HG03378 (cell line): Measurements from ENCODE around the gene RGPD4.
"Not testable (repeated sequence)": the region's sequence is repeated elsewhere in the genome, so short reads cannot be mapped to it uniquely, and the experiment has no call there.

ENCODE experiments used
- ATAC-seq: cut with Tn5 transposase; IDR thresholded peaks from one replicate; pipeline ENCODE4 v1.9.1; 2021; ENCODE audit warnings: mild to moderate bottlenecking, moderate library complexity; ENCODE audit not compliant: unreplicated experiment

RGPD4 gene

DNA sequence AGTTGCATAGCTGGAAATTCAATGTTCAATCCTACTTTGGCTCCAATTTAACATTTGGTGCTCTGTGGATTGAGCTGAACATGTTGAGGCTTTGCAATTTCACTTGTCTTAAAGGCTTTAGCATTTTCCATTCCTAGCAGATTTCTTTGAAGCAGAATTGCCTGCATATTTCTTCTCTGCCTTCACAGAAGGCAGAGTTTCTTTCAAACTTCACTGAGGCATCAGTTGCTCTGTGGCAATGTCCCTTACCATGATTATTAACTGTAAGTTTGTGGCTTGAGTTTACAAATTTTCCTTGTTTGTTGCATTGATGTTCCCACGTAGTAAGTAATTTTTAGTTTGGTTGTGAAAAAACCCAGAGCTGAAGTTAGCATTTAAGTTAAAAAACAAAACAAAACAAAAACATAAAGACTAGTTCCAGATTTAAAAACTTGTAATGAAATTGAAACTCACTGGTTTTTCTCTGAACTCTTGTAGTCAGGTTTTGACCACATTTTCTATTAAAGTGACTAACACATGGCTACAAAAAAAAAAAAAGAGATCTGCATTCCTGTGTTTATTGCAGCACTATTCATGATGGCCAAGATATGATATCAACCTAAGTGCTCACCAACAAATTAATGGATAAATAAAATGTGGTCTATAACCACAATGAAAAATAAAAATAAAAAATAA lies 90.1 kb downstream of the RGPD4 start:
- not testable (repeated sequence) for ATAC-seq

DNA sequence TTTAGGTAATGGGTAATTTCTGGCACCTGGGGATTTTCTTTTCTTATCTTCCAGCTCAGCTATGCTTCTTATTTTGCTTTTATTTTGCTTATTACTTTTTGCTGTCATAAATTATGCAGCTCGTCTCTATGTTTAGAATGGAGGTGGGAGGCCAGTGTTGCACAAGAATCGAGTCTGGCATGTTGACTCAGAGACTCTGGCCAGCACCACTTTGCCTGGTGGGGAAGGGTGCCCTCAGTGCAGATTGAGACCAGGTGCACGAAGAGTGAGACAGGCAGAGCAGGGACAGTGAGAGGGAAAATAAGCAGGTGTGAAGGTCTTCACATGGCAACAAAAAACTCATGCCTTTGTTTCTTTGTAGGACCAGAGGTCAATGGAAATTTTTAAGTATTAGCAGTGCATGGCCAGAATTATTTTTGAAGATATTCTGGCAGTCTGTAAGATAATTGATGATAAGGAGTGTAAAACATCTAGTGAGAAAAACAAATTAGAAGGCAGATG lies 100.4 kb downstream of the RGPD4 start:
- ATAC-seq = no peak

DNA sequence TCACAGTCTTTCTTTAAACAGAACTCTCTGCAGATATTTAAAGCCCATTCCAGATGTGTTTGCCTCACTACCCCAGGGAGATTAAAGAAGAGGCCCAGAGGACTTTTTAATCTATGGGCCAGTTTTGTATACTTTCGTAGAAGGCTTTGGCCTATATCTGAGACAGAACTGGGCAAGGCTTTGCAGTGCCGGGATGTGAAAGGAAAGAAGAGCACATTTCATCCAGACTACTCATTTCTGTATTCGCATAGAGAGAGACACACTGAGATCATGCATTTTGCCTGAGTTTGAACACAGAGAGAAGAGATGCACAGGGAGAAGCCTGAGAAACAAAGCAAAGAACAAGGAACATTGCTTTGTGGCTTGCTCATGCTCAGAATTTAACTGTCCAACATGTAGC lies 104.7 kb downstream of the RGPD4 start:
- no peak for ATAC-seq

DNA sequence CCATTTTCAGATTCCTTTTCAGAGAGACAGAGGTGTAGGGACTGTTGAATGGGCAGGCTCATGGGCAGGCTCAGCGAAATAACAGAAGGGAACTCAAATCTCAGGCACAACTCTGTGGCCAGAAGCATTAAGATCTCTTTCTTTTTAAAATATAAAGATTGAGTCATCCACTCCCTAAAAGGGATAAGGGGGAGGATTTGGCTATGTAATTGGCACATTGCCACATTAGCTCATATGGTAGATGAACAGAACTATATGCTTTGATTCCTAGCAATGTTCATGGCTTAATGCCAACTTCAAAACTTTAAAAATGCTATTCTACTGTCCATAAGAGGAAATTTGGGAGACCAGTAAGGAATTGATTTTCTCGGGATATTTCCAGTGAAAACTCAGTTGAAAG lies 105.8 kb downstream of the RGPD4 start:
- no peak for ATAC-seq

DNA sequence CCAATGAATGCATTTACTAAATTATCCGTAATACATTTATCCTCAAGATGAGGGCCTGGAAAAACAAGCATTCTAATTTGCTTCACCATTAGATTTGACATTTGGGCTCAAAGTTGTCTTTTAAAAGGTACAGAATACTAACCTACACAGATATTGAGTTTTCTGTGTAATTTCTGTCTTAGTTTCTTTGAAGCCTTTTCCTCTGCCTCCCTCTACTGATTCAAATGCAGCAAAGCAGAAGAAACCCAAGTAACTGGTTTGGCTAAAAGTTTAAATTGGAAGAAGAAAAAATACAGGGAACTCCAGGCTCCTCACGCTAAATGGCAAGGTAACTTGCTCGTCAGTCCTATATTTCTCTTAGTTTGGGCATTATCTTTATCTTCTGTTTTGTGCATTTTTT lies 106.3 kb downstream of the RGPD4 start:
- no peak for ATAC-seq

DNA sequence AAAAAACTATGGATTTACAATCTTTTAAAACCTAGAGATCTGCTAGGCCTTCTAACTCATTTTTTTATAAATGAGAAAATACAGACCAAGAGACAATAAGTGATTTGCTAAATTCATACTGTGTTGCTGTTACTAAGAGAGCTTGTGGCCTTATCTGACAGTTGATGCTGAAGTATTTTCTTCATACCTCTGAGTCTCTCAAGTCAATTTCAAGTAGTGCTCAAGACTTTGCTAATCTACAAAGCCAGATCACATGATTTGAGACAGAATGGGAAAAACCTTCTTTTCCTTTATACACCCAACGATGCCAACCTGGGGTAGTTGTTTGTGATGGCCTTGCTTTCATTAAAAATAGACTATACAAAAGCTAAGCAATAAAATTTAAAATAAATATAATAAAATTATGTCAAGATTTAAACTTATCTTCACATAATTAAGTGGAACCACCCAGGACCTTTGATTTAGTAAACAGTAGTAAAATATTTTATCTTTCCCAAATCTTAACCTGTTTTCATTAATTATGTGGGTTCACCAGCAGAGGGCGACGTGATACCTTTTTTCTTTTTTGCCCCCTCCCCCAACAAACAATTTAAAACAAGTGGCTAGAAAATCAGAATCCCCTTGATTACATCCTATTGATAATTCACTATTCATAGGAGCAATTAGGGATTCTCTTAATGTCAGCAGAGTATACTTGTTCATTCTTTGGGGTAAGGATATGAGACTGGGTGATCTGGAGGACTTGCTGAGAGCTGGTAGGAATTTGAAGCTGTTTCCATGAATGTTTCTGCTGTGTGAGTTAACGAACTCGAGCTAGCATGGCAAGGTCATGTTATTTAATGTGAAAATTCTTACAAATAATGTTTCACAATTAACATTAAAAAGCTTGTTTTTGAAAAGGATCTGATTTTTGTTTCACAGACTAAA lies 110.0 kb downstream of the RGPD4 start:
- ATAC-seq = no peak
